ENCODE data around the gene MBD5.
A peak's percentile ranks its signal among the peaks of the same experiment; 100 is the strongest.
"Not testable (repeated sequence)": the region's sequence is repeated elsewhere in the genome, so short reads cannot be mapped to it uniquely, and the experiment has no call there.

MBD5 gene

GRCh38 chr2:148533685-148534084 lies 512.8 kb downstream of the MBD5 start:
- TF ChIP-seq CTCF (IDR thresholded peaks at IDR 0.05; ENCODE audit: borderline replicate concordance, control extremely low read depth, extremely low read depth, insufficient read depth, missing control alignments), result no peak
- in situ Hi-C loops (cut with MboI; ENCODE audit: low sequenced_read_pairs, unreplicated experiment), result no loop called here
- no peak for DNase-seq (ENCODE audit: low spot score)

- in situ Hi-C loops (cut with MboI; ENCODE audit: low sequenced_read_pairs, unreplicated experiment), result no loop called here
- DNase-seq (ENCODE audit: low spot score), result no peak
- no peak for TF ChIP-seq CTCF (IDR thresholded peaks at IDR 0.05; ENCODE audit: borderline replicate concordance, control extremely low read depth, extremely low read depth, insufficient read depth, missing control alignments)
These were observed 513.7 kb downstream of the MBD5 start for GRCh38 chr2:148534416-148535204.

- no peak for TF ChIP-seq CTCF (IDR thresholded peaks at IDR 0.05; ENCODE audit: borderline replicate concordance, control extremely low read depth, extremely low read depth, insufficient read depth, missing control alignments)
- DNase-seq (ENCODE audit: low spot score), result no peak
- in situ Hi-C loops (cut with MboI; ENCODE audit: low sequenced_read_pairs, unreplicated experiment), result no loop called here
These were observed 517.5 kb downstream of the MBD5 start for GRCh38 chr2:148538375-148538774.

- TF ChIP-seq CTCF (IDR thresholded peaks at IDR 0.05; ENCODE audit: borderline replicate concordance, control extremely low read depth, extremely low read depth, insufficient read depth, missing control alignments), result no peak
- DNase-seq (ENCODE audit: low spot score), result peak; percentile 49
- in situ Hi-C loops (cut with MboI; ENCODE audit: low sequenced_read_pairs, unreplicated experiment), result no loop called here
These were observed 519.1 kb downstream of the MBD5 start for GRCh38 chr2:148540022-148540421.

DNA sequence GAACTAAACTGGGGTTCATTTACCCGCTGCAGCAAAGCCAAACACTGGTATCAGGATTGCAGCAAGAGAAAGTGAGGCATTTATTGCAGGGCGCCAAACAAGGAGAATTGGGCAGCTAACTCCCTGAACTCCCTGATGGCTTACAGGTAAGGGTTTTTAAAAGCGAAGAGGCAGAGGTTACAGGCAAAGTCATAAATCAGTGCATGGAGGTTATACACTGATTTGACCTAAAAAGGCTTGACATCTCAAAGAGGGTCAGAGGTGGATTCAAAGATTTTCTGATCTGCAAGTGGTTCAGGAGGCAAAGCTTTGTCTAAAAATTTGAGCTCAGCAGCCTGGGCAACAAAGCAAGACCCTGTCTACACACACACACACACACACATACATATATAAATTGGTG lies 520.9 kb downstream of the MBD5 start:
- in situ Hi-C loops (cut with MboI; ENCODE audit: low sequenced_read_pairs, unreplicated experiment), result no loop called here
- no peak for TF ChIP-seq CTCF (IDR thresholded peaks at IDR 0.05; ENCODE audit: borderline replicate concordance, control extremely low read depth, extremely low read depth, insufficient read depth, missing control alignments)
- DNase-seq (ENCODE audit: low spot score), result no peak

GRCh38 chr2:148542614-148543013 lies 521.7 kb downstream of the MBD5 start:
- TF ChIP-seq CTCF (IDR thresholded peaks at IDR 0.05; ENCODE audit: borderline replicate concordance, control extremely low read depth, extremely low read depth, insufficient read depth, missing control alignments), result no peak
- in situ Hi-C loops (cut with MboI; ENCODE audit: low sequenced_read_pairs, unreplicated experiment), result no loop called here

GRCh38 chr2:148543088-148543540 lies 522.2 kb downstream of the MBD5 start:
- in situ Hi-C loops (cut with MboI; ENCODE audit: low sequenced_read_pairs, unreplicated experiment); DNase-seq (ENCODE audit: low spot score): not testable (repeated sequence)

More at GRCh38 chr2:148542614-148543013, 521.7 kb downstream of the MBD5 start:
- no peak for DNase-seq (ENCODE audit: low spot score)

All from GM13976 (cell line).